Ovary (tissue), 3 donors: Measurements from ENCODE around the gene HIPK1.

Experiments
- CTCF ChIP-seq, 3 donors: fragments of 450-650 bp in 2 of 3; fragments of 200-600 bp in 1 of 3; IDR thresholded peaks; one replicate each; pipeline versions ENCODE4 v1.5.1 to v1.8.0; 2016 to 2022; ENCODE audit warnings: antibody characterized with exemption in 3 of 3, mild to moderate bottlenecking in 1 of 3
- EP300 ChIP-seq: sonication (generic); formaldehyde crosslinking; IDR thresholded peaks from one replicate; pipeline ENCODE4 v1.6.1; 2017; ENCODE audit warnings: antibody characterized with exemption
- POLR2A ChIP-seq: fragments of 450-650 bp; IDR thresholded peaks from one replicate; pipeline ENCODE4 v1.6.1; 2017; ENCODE audit warnings: antibody characterized with exemption, mild to moderate bottlenecking, moderate library complexity
- donor health status: DM: no; HTN: no; CAD: no.

- TF ChIP-seq CTCF (IDR thresholded peaks at IDR 0.05): no peak
- no peak for TF ChIP-seq POLR2A
- no peak for TF ChIP-seq EP300
These were observed 94.3 kb downstream of the HIPK1 start for GRCh38 chr1:114023377-114023776.
